ENCODE results near the gene ACSS1.
A peak's percentile ranks its signal among the peaks of the same experiment; 100 is the strongest.

Gene ACSS1

DNA sequence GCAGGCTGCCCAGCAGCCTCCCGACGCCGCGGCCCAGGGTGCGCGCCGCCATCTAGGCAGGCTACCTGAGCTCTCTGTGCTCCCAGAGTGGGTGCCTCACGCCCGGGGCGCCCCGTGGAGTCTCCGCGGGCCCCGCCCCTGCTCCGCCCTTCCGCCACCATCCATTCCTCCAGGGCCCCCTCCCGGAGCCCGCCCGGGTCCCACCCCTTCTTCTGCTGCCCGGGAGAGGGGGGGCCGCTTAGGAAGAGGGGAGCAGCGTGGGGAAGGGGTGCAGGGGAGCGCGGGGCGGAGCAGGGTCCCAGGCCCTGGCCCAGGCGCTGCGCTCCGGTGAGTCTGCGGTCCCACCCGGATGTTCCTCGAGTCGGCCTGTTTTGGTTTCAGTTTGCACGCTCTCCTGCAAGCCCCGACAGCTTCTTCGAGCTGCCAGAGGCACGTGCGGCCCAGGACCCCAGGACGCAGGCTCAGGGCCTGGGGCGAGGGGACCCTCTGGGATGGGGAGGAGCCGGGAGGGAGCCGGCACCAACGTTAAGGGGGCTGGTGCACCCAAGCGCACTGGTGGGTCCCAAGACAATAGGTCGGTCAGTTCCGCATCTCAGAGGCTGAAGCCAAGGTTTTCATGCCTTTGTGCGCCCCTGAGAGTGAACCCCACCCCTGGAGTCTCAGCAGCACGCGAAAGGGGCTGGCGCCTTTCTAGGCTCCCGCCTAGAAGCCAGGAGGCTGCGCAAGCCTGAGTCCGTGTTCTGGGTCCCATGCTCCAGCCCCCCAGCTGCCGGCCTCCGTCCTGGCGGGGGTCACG, at the start of gene ACSS1:
Gene ACSS1, minus strand, starts transcription at position 89 of the 796 bp plus-strand sequence. Its CDS starts 37 bp downstream, at position 52.
- peak; percentile 20 for DNase-seq

DNA sequence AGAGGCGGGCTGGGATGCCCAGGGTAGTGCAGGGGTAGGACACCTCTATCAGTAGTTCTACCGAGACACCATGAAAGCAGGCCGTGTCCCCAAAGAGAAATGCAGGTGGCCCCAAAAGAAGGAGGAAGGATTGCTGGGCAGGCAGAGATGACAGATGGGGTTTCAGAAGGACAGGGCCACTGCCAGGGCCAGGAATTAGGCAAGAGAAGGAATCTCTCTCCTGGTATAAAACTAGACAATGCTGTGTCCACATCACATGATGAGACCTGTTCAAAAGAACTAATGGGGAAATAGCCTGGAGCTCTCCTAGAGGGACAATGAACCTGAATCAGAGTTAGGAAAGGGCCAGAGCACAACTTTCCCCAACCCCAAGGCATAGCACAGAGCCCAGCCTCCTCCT, 45.6 kb upstream of the ACSS1 start:
- no peak for DNase-seq

DNA sequence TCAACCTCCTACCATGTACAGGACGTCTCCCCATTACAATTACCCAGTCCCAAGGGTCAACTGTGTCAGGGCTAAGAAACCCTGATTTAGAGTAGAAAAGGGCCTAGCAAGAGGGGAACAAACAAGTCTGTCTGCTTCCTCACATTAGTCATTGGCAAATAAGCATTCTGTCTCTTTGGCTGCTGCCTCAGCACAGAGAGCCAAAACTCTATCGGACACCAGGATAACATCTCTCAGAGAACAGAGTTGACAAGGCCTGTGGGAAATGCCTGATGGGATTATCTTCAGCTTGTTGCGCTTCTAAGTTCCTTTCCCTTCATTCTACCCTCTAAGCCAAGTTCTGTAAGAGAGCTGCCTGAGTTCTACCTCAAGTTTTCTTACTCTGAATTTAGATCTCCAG, 43.0 kb upstream of the ACSS1 start:
- no peak for DNase-seq

DNA sequence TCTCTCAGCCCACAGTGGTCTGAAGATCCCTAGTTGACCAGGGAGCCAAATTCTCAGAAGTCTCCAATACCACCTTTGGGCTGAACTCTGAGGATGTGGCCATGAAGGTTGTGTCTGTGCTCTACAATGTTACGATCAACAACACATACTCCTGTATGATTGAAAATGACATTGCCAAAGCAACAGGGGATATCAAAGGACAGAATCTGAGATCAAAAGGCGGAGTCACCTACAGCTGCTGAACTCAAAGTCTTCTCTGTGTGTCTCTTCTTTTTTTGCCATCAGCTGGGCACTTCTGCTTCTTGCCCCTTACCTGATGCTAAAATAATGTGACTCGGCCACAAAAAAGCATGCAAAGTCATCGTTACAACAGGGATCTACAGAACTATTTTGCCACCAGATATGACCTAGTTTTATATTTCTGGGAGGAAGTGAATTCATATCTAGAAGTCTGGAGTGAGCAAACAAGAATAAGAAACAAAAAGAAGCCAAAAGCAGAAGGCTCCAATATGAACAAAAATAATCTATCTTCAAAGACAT, 41.7 kb upstream of the ACSS1 start:
- DNase-seq, result no peak

DNA sequence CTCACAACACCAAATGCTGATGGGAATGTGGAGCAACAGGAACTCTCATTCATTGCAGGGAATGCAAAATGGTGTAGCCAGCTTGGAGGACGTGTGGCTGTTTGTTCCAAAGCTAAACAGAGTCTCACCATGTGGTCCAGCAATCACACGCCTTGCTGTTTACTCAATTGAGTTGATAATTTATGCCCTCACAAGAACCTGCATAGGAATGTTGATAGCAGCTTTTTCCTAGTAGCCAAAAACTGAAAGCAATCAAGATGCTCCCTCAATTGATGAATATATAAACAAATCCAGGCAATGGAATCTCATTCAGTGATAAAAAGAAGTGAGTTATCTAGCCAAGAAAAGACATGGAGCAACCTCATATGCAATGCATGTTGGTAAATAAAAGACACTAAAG, 39.6 kb upstream of the ACSS1 start:
- DNase-seq, result no peak

DNA sequence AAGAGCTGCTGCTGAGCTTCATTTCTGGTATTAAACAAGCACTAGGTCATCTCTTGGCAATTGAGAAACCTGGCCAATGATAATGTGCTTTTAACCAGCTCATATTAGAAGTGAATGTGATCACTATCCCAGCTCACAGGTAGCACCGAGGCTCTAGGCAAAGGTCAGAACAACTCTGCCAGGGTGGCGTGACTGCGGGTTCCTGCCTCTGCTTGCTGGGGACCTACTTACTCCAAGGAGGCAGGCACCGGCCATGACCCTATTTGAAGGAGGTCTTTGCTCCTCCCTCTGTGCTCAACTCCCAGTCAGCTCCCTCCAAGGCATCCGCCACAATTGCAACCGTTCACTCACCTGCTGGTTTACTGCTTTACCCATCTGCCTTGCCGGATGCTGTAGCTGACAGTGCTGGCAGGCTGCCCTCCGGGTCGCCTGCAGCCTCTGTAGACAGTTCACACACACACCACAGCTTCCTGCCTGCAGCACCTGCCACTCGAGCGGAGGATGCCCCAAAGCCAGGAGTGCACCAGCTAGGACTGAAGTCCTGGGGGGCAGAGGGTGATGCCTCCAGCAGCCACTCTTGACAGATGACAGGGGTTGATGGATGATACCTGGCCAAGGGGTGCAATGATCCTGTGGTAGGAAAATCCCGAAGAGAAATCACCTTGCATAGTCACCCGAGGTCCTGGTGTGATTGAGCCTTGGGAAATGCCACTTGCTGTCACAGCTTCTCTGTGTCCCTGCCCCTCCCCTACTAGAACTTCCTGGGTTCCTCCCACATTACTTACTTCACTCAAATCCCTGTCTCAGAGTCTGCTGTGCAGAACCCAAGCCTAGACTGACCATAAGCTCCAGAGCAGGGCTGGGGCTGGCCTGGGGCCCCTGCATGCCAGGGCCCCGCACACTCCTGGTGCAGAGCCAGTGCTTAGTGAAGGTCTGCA, 32.8 kb upstream of the ACSS1 start:
- peak; percentile 86 for DNase-seq

DNA sequence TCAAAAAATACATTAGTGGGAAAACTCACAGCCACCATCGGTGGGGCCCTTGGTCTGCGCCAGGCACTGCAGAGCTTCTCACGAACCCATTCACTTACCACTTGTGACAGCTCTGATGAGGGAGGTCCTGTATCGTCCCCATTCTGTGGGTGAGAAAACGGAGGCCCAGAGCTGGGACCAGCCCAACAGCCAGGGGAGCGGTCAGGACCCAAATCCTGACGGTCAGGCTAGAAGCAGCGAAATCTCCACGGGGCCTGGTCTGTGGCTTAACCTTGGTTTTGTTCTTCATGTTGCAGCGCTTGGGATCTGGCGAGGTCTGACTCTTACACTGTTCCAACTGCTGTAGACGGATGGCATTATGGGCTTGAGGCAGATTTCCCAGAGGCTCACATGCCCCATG, 31.7 kb upstream of the ACSS1 start:
- DNase-seq, result no peak

DNA sequence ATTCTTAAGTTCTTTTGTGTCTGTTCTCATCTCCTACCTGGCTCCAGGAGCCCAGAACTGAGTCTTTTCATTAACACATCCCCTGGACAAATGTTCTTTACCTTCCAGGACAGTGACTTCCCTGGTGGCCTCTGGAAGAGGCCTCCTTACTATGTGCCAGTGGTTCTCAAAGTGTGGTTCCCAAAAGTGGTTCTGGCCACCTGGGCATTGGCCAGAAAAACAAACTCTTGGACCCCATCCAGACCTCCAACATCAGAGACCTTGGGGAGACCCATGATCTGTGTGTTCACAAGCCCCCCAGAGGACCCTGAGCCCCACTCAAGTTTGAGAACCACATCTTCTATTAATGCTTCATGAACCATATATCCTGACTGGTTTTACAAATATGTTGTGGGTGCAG, 31.2 kb upstream of the ACSS1 start:
- no peak for DNase-seq

DNA sequence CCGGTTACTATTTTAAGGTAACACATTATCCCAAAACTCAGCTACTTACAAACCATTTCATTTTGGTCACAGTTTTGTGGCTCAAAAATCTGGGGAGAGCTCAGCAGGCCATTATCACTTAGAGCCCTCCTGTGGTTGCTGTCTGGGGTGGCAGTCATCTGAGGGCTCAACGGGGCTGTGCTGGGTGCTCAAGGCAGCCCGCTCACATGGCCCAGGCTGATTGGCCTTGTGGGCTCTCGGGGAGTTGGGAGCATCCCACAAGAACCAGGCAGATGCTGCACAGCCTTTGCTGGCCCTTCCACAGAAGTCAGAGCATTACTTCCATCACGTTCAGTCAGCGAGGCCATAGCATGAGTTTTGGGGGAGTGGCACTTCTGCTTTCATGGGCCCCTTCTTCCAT, 30.3 kb upstream of the ACSS1 start:
- no peak for DNase-seq

DNA sequence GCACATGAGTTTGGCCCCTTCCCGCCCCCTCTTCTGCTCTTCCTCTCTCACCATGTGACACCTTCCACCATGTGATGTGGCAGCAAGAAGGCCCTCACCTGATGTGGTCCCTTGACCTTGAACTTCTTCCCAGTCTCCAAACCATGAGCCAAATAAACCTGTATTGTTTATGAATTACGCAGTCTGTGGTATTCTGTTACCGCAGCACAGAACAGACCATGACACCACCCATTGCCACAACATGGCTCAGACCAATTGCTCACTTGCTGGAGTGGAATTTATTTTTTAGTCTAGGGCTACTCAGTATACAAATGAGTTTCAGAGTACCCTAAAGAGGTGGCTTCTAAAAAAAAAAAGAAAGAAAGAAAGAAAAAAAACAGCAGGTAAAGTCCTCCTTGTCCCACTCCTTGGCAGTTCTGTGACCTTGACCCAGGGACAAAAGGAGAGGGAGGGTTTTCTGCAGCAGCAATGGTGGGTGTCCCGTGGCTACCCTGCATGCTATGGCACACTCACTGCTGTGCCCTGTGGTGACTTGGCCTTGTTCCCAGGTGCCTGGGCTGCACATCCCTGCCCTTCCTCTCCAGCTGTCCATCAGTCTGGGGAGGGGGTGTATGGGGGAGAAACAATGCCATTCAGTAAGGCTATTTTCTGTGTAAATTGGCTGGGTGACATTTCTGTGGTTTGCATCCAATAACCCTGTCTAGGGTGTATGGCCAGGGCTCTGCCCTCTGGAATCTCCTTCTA, 29.4 kb upstream of the ACSS1 start:
- no peak for DNase-seq

DNA sequence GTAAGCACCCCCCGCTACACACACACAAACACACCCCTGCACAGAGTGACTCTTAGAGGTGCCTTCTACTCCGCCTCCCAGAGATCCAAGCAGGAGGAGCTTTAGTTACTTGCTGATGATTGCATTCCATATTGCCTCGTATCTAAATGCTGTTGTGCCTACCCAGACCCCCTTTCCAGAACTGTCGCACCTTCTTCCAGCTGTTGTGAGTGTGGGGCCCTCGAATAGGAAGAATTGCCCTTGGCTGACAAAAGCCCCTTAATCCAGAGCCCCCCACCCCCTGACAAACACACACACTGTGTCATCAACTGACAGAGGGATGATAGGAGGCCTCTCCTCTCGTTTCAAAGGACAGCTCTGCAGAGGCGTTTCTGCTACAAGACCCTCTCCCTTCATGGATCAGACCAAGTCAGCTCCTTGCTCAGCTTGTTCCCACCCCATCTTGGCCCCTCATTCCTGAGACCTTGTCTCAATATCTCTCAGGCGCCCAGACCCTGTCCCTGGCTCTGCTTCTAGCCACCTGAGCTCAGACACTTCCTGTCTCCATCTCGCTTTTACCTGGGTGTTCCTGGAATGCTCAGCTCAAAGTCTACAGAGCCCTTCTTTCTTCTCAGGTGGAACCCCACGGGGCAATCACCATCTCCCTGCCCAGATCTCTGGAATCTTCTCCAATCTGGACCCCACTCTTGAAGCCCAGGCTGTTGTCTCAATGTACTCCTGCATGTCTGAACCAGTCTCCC, 28.0 kb upstream of the ACSS1 start:
- no peak for DNase-seq

DNA sequence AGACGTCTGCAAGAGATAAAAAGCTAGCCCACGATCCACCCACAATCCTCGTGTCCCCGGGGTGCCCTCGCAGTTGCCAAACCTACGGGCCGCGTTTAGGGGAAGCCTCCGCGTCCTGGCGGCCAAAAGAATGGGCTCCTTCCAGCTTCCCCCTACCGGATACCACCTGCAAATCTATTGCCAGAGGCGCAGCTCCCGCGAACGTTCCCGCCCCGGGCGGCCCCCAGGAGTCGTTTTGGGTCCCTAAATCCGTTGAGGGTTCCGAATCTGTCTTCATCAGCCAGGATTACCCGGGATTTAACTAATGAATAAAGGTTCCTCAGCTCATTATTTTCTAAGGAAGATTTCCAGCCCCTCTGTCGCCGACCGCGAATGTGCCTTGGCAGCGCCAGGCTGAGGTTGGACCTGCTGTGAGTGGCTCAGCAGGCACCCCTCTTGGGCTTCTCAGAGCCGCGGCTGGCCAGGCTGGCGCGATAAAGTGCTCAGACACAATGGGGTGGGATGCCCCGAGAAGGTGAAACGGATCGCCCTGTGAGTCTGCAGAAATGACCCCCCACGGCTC, 26.8 kb upstream of the ACSS1 start:
- peak; percentile 25 for DNase-seq

DNA sequence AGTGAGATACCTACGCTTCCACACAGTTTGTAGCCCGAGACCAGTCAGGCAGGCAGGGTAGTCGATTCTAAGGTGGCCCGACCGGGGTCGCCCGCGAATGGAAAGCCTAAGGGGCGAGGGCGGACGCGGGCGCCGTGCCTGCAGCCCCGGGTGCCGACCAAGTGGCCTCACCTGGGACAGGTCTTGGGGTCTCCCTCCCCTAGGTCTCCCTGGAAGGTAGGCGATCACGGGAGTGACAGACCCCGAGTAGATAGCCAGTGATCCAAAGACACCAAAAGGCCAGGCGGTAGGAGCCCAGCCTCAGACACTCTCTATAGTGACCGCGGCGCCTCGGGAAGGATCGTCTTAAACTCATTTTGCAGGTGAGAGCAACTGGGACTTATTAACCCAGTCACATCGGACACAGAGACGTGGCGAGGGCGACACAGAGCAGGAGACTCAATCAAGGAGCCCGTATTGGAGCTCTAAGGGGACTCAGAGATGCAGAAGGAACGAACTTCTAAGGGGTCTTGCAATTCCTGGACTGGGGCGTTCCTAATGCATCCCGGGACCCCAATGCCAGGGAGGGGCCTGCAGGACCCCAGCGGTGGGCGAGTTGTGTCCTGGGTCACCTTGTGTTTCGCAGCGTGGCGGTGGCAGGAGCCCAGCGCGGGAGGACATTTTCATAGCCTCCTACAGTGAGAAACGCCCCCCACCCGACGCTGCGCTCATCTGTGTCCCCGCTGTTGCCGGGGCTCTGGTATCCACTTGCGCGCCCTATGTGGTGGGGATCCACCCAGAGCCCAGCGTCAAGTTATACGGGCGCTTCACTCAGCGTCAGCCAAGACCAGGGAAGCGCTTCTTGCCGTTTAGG, 26.1 kb upstream of the ACSS1 start:
- DNase-seq, result no peak

DNA sequence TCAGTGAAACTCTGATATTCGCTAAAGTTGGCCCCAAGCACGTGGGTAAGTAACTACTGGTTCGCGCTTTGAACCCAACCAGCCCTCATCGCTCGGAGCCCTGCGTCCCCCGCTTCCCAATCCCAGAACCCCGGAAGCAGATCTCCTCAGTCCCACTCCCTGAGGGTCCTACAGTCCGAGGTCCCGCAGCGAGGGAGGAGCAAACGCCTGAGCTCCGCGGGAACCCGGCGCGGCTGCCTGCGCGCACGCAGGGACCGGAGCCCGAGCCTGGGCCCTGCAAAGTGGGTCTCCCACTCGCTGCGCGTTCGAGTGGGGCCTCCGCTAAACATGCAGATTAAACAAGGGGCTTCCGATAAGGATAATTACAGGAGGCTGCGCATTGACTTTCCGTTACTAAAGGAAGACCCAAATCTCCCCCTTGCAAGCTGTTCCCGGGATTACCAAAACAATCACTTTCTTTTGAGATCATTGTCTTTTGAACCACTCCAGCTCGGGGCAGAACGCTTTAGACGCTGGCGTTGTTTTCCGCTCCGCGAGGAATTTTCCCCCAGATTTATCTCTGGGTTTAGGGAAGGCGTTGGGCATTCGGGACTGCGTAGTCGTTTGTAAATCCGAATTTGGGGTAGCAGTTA, 25.3 kb upstream of the ACSS1 start:
- no peak for DNase-seq

DNA sequence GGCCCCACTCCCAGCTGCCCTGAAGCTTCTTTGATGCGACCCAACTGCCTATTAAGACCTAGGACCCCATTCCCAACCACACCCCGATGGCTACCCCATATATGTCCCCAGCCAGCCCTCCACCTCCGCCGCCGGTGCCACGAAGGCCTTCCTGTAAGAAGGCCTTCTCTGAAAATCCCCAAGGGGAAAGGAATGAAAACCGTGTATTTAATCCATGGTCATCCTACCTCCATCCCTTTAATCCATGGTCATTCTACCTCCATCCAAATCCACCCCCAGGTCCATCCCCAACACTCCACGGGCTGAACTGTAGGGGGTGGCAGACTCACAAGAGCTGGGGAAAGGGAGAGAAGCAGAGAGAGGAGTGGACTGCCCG, 24.5 kb upstream of the ACSS1 start:
- DNase-seq, result no peak

DNA sequence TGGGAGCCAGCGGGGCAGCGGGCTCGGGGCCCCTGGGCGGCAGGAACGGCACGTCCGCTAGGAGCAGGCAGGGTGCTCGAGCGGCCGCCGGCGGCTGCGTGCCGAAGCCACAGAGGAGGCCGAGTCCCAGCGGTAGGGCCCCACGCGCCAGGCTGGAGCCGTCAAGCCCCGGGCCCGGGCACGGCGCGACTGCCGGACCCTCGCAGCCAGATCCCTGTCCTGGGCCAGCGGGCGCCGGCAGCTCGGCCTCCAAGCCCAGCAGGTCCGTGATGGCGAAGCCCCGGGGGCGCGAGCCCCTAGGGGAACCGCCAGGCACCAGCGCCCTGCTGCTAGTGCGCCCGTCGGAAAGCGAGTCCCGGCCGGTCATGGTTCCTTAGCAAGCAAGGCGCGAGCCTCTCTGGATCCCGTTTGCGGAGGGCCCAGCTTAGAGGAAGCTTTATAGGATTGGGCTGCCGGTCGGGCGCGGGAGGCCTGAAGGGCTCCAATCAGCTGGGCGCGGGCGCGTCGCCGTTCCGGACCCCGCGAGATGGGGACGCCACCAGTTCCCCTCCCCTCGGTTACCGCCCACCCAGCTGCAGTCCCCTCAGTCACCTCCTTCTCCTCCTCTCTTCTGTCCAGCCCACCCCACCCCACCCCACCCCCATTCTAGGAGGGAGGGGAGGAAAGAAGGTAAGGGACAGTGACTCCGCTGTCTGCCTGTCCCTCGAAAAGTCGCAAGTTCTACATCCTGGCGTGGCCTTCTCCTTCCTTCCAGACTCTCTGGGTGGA, 24.0 kb upstream of the ACSS1 start, which contains the start of gene VSX1:
Gene VSX1, minus strand, starts transcription at position 412 of the 768 bp plus-strand sequence. Its CDS starts 45 bp downstream, at position 367.
- no peak for DNase-seq

DNA sequence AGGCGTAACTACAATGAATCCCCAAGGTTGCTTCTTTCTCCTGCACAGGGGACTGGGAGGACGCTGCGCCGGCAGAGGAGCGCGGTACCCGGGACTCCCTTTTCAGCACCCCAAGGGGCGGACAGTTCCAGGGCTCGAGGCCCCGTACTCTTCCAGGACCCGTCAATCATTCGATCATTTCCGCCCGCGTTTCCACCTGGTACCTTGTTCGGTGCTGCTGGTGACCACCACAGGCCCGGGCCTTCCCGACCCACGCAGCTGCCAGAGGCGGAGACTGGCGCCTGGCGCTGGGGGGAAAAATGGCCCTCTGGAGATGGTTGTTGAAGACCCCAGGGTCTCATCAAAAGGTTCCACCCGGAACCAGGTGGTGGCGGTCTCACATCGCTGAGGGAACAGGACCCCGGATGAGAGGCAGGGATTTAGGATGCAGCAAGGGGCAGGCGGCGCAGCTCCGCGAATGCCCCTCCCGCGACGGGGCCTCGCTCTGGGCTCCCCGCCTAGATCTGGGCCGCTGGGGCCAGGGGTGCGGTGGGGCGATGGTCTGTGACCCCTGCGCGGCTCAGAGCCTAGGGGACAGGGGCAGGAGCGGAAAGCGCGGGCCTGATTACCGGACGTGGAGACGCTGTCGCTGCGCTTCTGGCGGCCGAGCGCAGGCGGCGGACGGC, 23.3 kb upstream of the ACSS1 start:
- DNase-seq, result no peak

DNA sequence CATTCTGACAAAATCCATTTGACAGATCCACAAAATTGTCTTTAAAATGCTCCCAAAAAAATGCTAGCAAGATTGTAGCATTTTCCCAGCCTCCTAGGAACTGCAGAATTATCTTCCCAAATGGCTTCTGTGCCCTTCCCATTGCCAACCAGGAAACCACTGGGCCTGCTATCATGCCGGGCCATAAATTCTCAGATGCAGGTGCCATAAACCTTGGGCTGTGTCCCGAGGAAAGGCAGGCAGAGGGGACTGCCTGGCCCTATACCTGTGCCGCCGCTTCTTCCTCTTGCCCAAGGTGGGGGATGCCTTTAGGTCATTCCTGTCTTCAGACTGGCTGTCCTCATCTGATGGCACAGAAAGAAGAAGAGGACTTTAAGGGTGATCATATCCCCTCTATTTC, 21.2 kb upstream of the ACSS1 start:
- DNase-seq, result no peak

DNA sequence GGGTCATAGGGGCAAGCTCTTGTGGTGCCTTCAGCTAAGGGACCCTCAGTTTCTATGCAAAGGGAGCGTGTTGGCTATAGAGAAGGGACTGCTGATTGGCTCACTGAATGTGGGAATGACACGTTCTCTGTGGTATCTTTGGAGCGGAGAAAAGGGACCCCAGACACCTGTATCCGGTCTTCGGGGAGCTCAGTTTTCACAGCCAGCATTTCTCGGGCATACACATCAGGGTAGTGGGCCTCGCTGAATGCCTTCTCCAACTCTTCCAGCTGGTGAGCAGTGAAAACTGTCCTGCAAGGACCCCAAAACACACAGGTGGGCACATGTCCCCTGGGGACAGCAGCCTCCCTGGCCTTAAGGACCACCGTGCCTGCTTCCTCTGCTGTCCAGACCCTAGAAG, 20.7 kb upstream of the ACSS1 start:
- DNase-seq, result no peak

All from DMS79 treated with DMSO at 0.1 percent for 48 hours (cell line).